HCT116 (cell line): Measurements from ENCODE around the gene ARHGEF11. TPM values are rescaled to one million over a fixed set of nuclear protein-coding genes. Genes with fewer than 3 reads are reported as not detected.

Experiments
- ATAC-seq: fragments of 200-7000 bp; cut with Tn5 transposase; 2 replicates; pipeline ENCODE4 v1.9.1; 2020; ENCODE audit warnings: mild to moderate bottlenecking, moderate library complexity
- BruUV-seq: library from RNA; stranded (reverse); fragments of 400-500 nt; replicated peaks from 2 replicates; lab custom pipeline; 2021; lab: Mats Ljungman, UMichigan
- CTCF ChIA-PET: fragments of 300-600 bp; sonication (Branson Sonifier 250); formaldehyde crosslinking; loops from one replicate; lab custom pipeline; 2021; ENCODE audit warnings: antibody characterized with exemption; lab: Charles Lee
- POLR2A ChIA-PET: fragments of 300-600, 350-600 bp; sonication (Branson Sonifier 250); formaldehyde crosslinking; loops from one replicate; lab custom pipeline; 2021; ENCODE audit warnings: antibody characterized with exemption; lab: Charles Lee
- RAD21 ChIA-PET, 2 experiments: fragments of 300-600 bp; sonication (Branson Sonifier 250); formaldehyde crosslinking; loops; one replicate each; lab custom pipeline; 2023; ENCODE audit warnings: low total read pairs in 2 of 2; ENCODE audit not compliant: uncharacterized antibody in 2 of 2, unreplicated experiment in 2 of 2, low non-redundant PET in 1 of 2; lab: Charles Lee
- DNase-seq: peaks from one replicate; pipeline ENCODE4 v3.0.0-alpha.2; 2010; ENCODE audit warnings: low read depth, low spot score
- H2AFZ ChIP-seq: fragments of 200-600 bp; shearing (Covaris generic), sonication (generic); 2 replicates; pipeline ENCODE4 v1.6.1; 2017; ENCODE audit warnings: low read depth, mixed run types, mixed read lengths, antibody characterized with exemption, low read length; ENCODE audit not compliant: poor library complexity, severe bottlenecking
- H3K27ac ChIP-seq: 2 replicates; pipeline ENCODE4 v1.5.1; 2012; ENCODE audit warnings: low read depth, low read length
- H3K27me3 ChIP-seq: fragments of 200-600 bp; sonication (generic); 2 replicates; pipeline ENCODE4 v1.6.1; 2016; ENCODE audit warnings: mixed run types, low read length, mixed read lengths; ENCODE audit not compliant: insufficient read depth
- H3K36me3 ChIP-seq, 2 experiments: fragments of 200-500 bp in 1 of 2; fragments of 200-600 bp in 1 of 2; sonication (Bioruptor generic) in 1 of 2; sonication (generic) in 1 of 2; 2 replicates each; pipeline versions ENCODE4 v1.5.1 to v1.6.1; 2014 to 2016; ENCODE audit warnings: low read length in 2 of 2, inconsistent platforms in 1 of 2, mixed read lengths in 1 of 2, mixed run types in 1 of 2; ENCODE audit not compliant: insufficient read depth in 2 of 2, control insufficient read depth in 1 of 2
- H3K4me1 ChIP-seq, 2 experiments: fragments of 200-600 bp in 1 of 2; sonication (generic) in 1 of 2; 2 replicates each; pipeline versions ENCODE4 v1.5.1 to v1.6.1; 2012 to 2017; ENCODE audit warnings: low read length in 2 of 2, inconsistent platforms in 1 of 2, mild to moderate bottlenecking in 1 of 2, mixed read lengths in 1 of 2, mixed run types in 1 of 2, moderate library complexity in 1 of 2; ENCODE audit not compliant: insufficient read depth in 2 of 2, control insufficient read depth in 1 of 2
- H3K4me2 ChIP-seq: fragments of 200-600 bp; sonication (generic); 2 replicates; pipeline ENCODE4 v1.6.1; 2017; ENCODE audit warnings: mixed run types, low read length, mixed read lengths
- H3K4me3 ChIP-seq, 2 experiments: fragments of 200-600 bp in 1 of 2; sonication (generic) in 1 of 2; replicated peaks in 1 of 2; 2 replicates each; pipeline ENCODE4 v1.5.1; 2011 to 2016; ENCODE audit warnings: low read length in 2 of 2, control low read depth in 1 of 2, low read depth in 1 of 2, mild to moderate bottlenecking in 1 of 2, mixed read lengths in 1 of 2, mixed run types in 1 of 2
- H3K79me2 ChIP-seq: fragments of 200-600 bp; sonication (generic); 2 replicates; pipeline ENCODE4 v1.6.1; 2017; ENCODE audit warnings: mild to moderate bottlenecking, mixed run types, low read length, moderate library complexity, mixed read lengths; ENCODE audit not compliant: insufficient read depth
- H3K9ac ChIP-seq: fragments of 200-600 bp; sonication (generic); 2 replicates; pipeline ENCODE4 v1.6.1; 2016; ENCODE audit warnings: low read length, mixed read lengths
- H3K9me2 ChIP-seq: fragments of 200-600 bp; sonication (generic), shearing (Covaris generic); 2 replicates; pipeline ENCODE4 v1.6.1; 2017; ENCODE audit warnings: mixed run types, mild to moderate bottlenecking, moderate library complexity; ENCODE audit not compliant: insufficient read depth
- H3K9me3 ChIP-seq, 2 experiments: fragments of 200-500 bp in 1 of 2; fragments of 200-600 bp in 1 of 2; sonication (Bioruptor generic) in 1 of 2; sonication (generic) in 1 of 2; 2 replicates each; pipeline ENCODE4 v1.6.1; 2014 to 2017; ENCODE audit warnings: low read length in 2 of 2, mixed read lengths in 2 of 2, inconsistent platforms in 1 of 2, low read depth in 1 of 2, mild to moderate bottlenecking in 1 of 2, mixed run types in 1 of 2, moderate library complexity in 1 of 2; ENCODE audit not compliant: control insufficient read depth in 1 of 2, insufficient read depth in 1 of 2
- H4K20me1 ChIP-seq: fragments of 200-600 bp; sonication (generic), shearing (Covaris generic); 2 replicates; pipeline ENCODE4 v1.6.1; 2017; ENCODE audit warnings: mixed run types, mild to moderate bottlenecking, moderate library complexity; ENCODE audit not compliant: insufficient read depth
- ATF3 ChIP-seq: IDR thresholded peaks from 2 replicates; pipeline ENCODE4 v1.6.1; 2012
- CEBPB ChIP-seq: IDR thresholded peaks from 2 replicates; pipeline ENCODE4 v1.6.1; 2012; ENCODE audit warnings: low read depth
- CTCF ChIP-seq, 3 experiments: fragments of 200-600 bp in 1 of 3; sonication (generic) in 1 of 3; IDR thresholded peaks in 2 of 3; conservative IDR thresholded peaks in 1 of 3; 2 replicates each; pipeline ENCODE4 v1.5.1; 2012 to 2017; ENCODE audit warnings: low read depth in 2 of 3, low read length in 2 of 3, antibody characterized with exemption in 1 of 3, borderline replicate concordance in 1 of 3, control low read depth in 1 of 3, mild to moderate bottlenecking in 1 of 3, mixed read lengths in 1 of 3, mixed run types in 1 of 3, moderate library complexity in 1 of 3; ENCODE audit not compliant: insufficient read depth in 1 of 3
- EZH2 ChIP-seq: fragments of 200-600 bp; sonication (generic); IDR thresholded peaks from 2 replicates; pipeline ENCODE4 v1.6.1; 2017; ENCODE audit warnings: antibody characterized with exemption, mixed run types
- POLR2AphosphoS5 ChIP-seq: IDR thresholded peaks from 2 replicates; pipeline ENCODE4 v1.6.1; 2011; ENCODE audit warnings: mild to moderate bottlenecking, low read depth, low read length, moderate library complexity
- RAD21 ChIP-seq: IDR thresholded peaks from 2 replicates; pipeline ENCODE4 v1.6.1; 2012; ENCODE audit warnings: low read depth, mild to moderate bottlenecking
- REST ChIP-seq: IDR thresholded peaks from 2 replicates; pipeline ENCODE4 v1.6.1; 2012; ENCODE audit warnings: low read depth
- SIN3A ChIP-seq: IDR thresholded peaks from 2 replicates; pipeline ENCODE4 v1.6.1; 2012; ENCODE audit warnings: low read depth
- SP1 ChIP-seq: IDR thresholded peaks from 2 replicates; pipeline ENCODE4 v1.6.1; 2012; ENCODE audit warnings: low read depth
- YY1 ChIP-seq: IDR thresholded peaks from 2 replicates; pipeline ENCODE4 v1.6.1; 2011; ENCODE audit warnings: low read length, low read depth, moderate library complexity, mild to moderate bottlenecking; ENCODE audit not compliant: insufficient replicate concordance; ENCODE audit errors: extremely low read depth
- ZNF274 ChIP-seq: fragments of 200-500 bp; sonication (Bioruptor generic); IDR thresholded peaks from 2 replicates; pipeline ENCODE4 v1.6.1; 2014; ENCODE audit warnings: mild to moderate bottlenecking, low read depth, low read length, inconsistent platforms
- intact Hi-C: fragments of 100-400 bp; cut with micrococcal nuclease; formaldehyde crosslinking; loops from 2 replicates; pipeline ENCODE4 v1.10.0; 2022
- total RNA-seq: library from RNA; stranded (reverse); gene quantifications from one replicate; pipeline ENCODE4 v1.2.1, GENCODE V29; 2021; ENCODE audit not compliant: unreplicated experiment

The ARHGEF11 gene
- total RNA-seq, 1 experiment from 2014 or later, result 28.9 TPM

DNA sequence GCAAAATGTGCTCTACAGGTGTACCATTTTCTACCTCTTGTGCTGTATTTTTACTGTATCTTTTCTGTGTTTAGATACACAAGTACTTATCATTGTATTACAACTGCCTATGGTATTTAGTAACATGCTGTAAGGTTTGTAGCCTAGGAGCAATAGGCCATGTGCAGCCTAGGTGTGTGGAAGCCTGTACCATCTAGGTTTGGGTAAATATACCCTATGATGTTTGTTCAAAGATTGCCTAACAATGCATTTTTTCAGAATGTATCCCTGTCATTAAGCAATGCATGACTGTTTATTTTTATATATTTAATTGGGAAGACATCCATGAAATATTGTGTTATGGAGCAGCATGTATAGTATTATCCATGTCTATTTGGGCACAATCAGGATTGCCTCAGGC is 43.1 kb upstream of the ARHGEF11 start:
- intact Hi-C loops, result loop anchor here (10.0 kb wide), 1 partner anchor 396 kb away; no protein-coding TSS in a partner anchor
- BruUV-seq, result no TSS peak
- no peaks in the 10 kb centered on the region for H3K27me3 ChIP-seq
- DNase-seq (no peak), ATAC-seq (no peak)
- H3K36me3 ChIP-seq, result no peaks in the 10 kb centered on the region
- no peak overlapping the region for H3K4me3 ChIP-seq
- RAD21 ChIA-PET, result no interaction called here
- no peaks in the 10 kb centered on the region for H3K9me2 ChIP-seq
- no peak overlapping the region for H3K27ac ChIP-seq
- H3K4me1 ChIP-seq, result 0 out of 4 replicates have a peak, but pooled peaks cover 0 to 2% of the 10 kb centered on the region in 2 experiments
- POLR2A ChIA-PET, result no interaction called here
- H4K20me1 ChIP-seq, result no peaks in the 10 kb centered on the region
- no peak overlapping the region for H3K9ac ChIP-seq
- CTCF ChIA-PET, result interaction anchor here (1.1 to 2.6 kb wide), 3 partner anchors 15 to 161 kb away, joined by 3 to 28 read pairs (median 10); no protein-coding TSS in a partner anchor
- TF ChIP-seq RAD21 (no peak), SP1 (no peak)
- H2AFZ ChIP-seq, result no peak overlapping the region
- no peaks in the 10 kb centered on the region for H3K9me3 ChIP-seq
- H3K79me2 ChIP-seq, result no peaks in the 10 kb centered on the region
- H3K4me2 ChIP-seq, result no peak overlapping the region

DNA sequence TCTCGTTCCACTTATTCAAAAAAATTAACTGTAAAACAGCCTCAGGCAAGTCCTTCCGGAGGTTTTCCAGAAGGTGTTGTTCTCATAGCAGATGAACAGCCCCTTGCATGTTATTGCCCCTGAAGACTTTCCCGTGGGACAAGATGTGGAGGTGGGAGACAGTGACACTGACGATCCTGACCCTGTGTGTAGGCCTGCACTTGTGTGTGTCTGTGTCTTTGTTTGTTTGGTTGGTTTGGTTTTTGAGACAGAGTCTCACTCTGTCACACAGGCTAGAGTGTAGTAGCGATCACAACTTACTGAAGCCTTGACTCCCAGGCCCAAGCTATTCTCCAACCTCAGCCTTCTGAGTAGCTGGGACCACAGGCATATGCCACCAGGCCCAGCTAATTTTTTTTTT is 41.5 kb upstream of the ARHGEF11 start:
- Histone ChIP-seq H3K9ac (no peak overlapping the region), H3K4me2 (no peak overlapping the region), H3K4me3 (no peak overlapping the region), H3K4me1 (0 out of 4 replicates have a peak, but pooled peaks cover 0 to 2% of the 10 kb centered on the region in 2 experiments), H4K20me1 (no peaks in the 10 kb centered on the region), H3K27me3 (no peaks in the 10 kb centered on the region), H3K27ac (no peak overlapping the region), H2AFZ (no peak overlapping the region), H3K9me3 (no peaks in the 10 kb centered on the region), H3K79me2 (no peaks in the 10 kb centered on the region), H3K36me3 (no peaks in the 10 kb centered on the region), H3K9me2 (no peaks in the 10 kb centered on the region)
- ChIA-PET CTCF (interaction anchor here (2.2 to 2.6 kb wide), 2 partner anchors 13 to 68 kb away, joined by 10 to 28 read pairs; no protein-coding TSS in a partner anchor), RAD21 (no interaction called here), POLR2A (no interaction called here)
- intact Hi-C loops, result loop anchor here (10.0 kb wide), 1 partner anchor 398 kb away; no protein-coding TSS in a partner anchor
- no peak for DNase-seq
- BruUV-seq, result no TSS peak
- ATAC-seq, result no peak
- TF ChIP-seq CEBPB (no peak), YY1 (no peak), CTCF (IDR thresholded peaks at IDR 0.05 in 2 of 3, conservative IDR thresholded peaks at IDR 0.05 in 1 of 3; ENCODE audit: borderline replicate concordance in 1 of 3, insufficient read depth in 1 of 3, low read depth in 2 of 3, low read length in 2 of 3) (no peak), REST (no peak), POLR2AphosphoS5 (no peak), ATF3 (no peak), SP1 (no peak), SIN3A (no peak), EZH2 (no peak), ZNF274 (no peak)
